SK-N-SH treated with all-trans-retinoic acid at 6 μM for 48 hours (cell line): Measurements from ENCODE around the gene MOK.

ENCODE experiments used
- ATAC-seq: fragments of 200-7000 bp; cut with Tn5 transposase; 3 replicates; pipeline ENCODE4 v1.9.1; 2020; ENCODE audit warnings: mild to moderate bottlenecking, moderate library complexity
- ARNTL ChIP-seq: fragments of 450-650 bp; formaldehyde crosslinking; IDR thresholded peaks from 2 replicates; pipeline ENCODE4 v1.5.0; 2020; ENCODE audit warnings: low read depth, mild to moderate bottlenecking, moderate library complexity, borderline replicate concordance
- BACH2 ChIP-seq: fragments of 250-450 bp; sonication (Bioruptor Pico); IDR thresholded peaks from 2 replicates; pipeline ENCODE4 v1.9.0; 2021; ENCODE audit warnings: mild to moderate bottlenecking, borderline replicate concordance
- ESRRG ChIP-seq: fragments of 250-450 bp; sonication (Bioruptor Pico); IDR thresholded peaks from 2 replicates; pipeline ENCODE4 v1.6.1; 2021; ENCODE audit warnings: mild to moderate bottlenecking
- GLIS3 ChIP-seq: fragments of 250-450 bp; sonication (Bioruptor Pico); IDR thresholded peaks from 2 replicates; pipeline ENCODE4 v1.5.0; 2020; ENCODE audit warnings: mild to moderate bottlenecking, moderate library complexity
- ISL1 ChIP-seq: fragments of 250-450 bp; sonication (Bioruptor Pico); IDR thresholded peaks from 2 replicates; pipeline ENCODE4 v2.1.2; 2022; ENCODE audit warnings: mild to moderate bottlenecking, moderate library complexity
- OSR1 ChIP-seq: fragments of 250-450 bp; sonication (Bioruptor Pico); IDR thresholded peaks from 2 replicates; pipeline ENCODE4 v1.8.0; 2022; ENCODE audit warnings: moderate library complexity, mild to moderate bottlenecking, inconsistent platforms
- PPARA ChIP-seq: fragments of 250-450 bp; sonication (Bioruptor Pico); IDR thresholded peaks from 2 replicates; pipeline ENCODE4 v1.5.0; 2020; ENCODE audit warnings: mild to moderate bottlenecking, borderline replicate concordance
- RARB ChIP-seq: fragments of 250-450 bp; sonication (Bioruptor Pico); IDR thresholded peaks from 2 replicates; pipeline ENCODE4 v1.8.0; 2021; ENCODE audit warnings: mild to moderate bottlenecking, moderate library complexity
- SNAI2 ChIP-seq: fragments of 250-450 bp; sonication (Bioruptor Pico); IDR thresholded peaks from 2 replicates; pipeline ENCODE4 v1.5.0; 2020; ENCODE audit warnings: mild to moderate bottlenecking, moderate library complexity
- TCF4 ChIP-seq: fragments of 250-450 bp; sonication (Bioruptor Pico); IDR thresholded peaks from 2 replicates; pipeline ENCODE4 v1.8.0; 2021; ENCODE audit warnings: mild to moderate bottlenecking, moderate library complexity, borderline replicate concordance
- ZC3H10 ChIP-seq: fragments of 250-450 bp; sonication (Bioruptor Pico); IDR thresholded peaks from 2 replicates; pipeline ENCODE4 v1.5.1; 2021; ENCODE audit warnings: mild to moderate bottlenecking, moderate library complexity
- ZFP3 ChIP-seq: fragments of 250-450 bp; sonication (Bioruptor Pico); IDR thresholded peaks from 2 replicates; pipeline ENCODE4 v1.5.0; 2020; ENCODE audit warnings: mild to moderate bottlenecking, moderate library complexity
- ZFP30 ChIP-seq: fragments of 450-650 bp; formaldehyde crosslinking; IDR thresholded peaks from 2 replicates; pipeline ENCODE4 v1.5.0; 2022; ENCODE audit warnings: mild to moderate bottlenecking, moderate library complexity
- ZNF70 ChIP-seq: fragments of 450-650 bp; formaldehyde crosslinking; IDR thresholded peaks from 2 replicates; pipeline ENCODE4 v1.5.0; 2020; ENCODE audit warnings: mild to moderate bottlenecking, moderate library complexity
- ZNF8 ChIP-seq: fragments of 450-650 bp; formaldehyde crosslinking; IDR thresholded peaks from 2 replicates; pipeline ENCODE4 v1.5.0; 2020; ENCODE audit warnings: mild to moderate bottlenecking, moderate library complexity
- TF ChIP-seq, protein P1 (sequence below): fragments of 250-450 bp; sonication (Bioruptor Pico); IDR thresholded peaks from 2 replicates; pipeline ENCODE4 v1.5.0; 2020; ENCODE audit warnings: mild to moderate bottlenecking, moderate library complexity
- TF ChIP-seq, protein P2 (sequence below): fragments of 250-450 bp; sonication (Bioruptor Pico); IDR thresholded peaks from 2 replicates; pipeline ENCODE4 v1.8.0; 2021; ENCODE audit warnings: low read depth, mild to moderate bottlenecking, moderate library complexity, borderline replicate concordance
- TF ChIP-seq, protein P3 (sequence below): fragments of 250-450 bp; sonication (Bioruptor Pico); IDR thresholded peaks from 2 replicates; pipeline ENCODE4 v1.5.1; 2020; ENCODE audit warnings: low read depth, mild to moderate bottlenecking, moderate library complexity
- TF ChIP-seq, protein P4 (sequence below): fragments of 250-450 bp; sonication (Bioruptor Pico); IDR thresholded peaks from 2 replicates; pipeline ENCODE4 v1.5.1; 2021; ENCODE audit warnings: mild to moderate bottlenecking, moderate library complexity
- TF ChIP-seq, protein P5 (sequence below): fragments of 250-450 bp; sonication (Bioruptor Pico); IDR thresholded peaks from 2 replicates; pipeline ENCODE4 v1.8.0; 2020; ENCODE audit warnings: mild to moderate bottlenecking, moderate library complexity, borderline replicate concordance

The MOK gene

DNA sequence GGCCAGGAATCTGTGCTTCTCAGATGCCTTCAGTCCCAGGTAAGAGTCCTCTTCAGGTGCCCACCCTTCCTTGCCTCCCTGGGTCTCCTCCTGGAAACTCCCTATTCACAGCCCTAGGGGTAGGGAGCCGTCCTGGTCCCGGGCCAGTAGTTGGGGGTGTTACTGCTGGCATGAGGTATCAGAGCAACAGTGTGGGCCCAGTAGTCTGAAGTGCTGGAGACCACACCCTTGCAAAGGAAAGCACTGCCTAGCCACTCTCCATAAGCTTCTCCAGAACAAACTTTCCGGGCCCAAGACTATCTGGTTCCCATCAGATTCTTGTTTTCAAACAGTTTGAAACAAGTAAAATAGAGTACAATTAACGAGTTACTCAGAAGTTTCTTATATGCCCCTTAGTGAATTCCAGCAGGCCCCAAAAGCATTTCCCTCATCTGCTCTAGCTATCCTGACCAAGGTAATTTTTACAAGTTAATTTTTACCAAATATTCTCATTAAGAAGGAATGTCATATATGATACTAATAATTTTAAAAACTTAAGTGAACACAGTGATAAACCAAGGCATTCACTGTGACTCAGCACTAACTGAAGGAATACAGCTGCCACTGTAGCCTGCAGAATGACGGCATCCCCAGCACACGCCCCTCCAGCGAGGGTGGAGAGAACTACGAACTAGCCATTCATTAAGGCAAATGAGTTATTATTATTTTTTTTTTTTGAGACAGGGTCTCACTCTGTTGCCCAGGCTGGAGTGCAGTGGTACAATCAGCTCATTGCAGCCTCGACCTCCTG is 49.4 kb downstream of the MOK start:
- ATAC-seq, result peak; percentile 78

DNA sequence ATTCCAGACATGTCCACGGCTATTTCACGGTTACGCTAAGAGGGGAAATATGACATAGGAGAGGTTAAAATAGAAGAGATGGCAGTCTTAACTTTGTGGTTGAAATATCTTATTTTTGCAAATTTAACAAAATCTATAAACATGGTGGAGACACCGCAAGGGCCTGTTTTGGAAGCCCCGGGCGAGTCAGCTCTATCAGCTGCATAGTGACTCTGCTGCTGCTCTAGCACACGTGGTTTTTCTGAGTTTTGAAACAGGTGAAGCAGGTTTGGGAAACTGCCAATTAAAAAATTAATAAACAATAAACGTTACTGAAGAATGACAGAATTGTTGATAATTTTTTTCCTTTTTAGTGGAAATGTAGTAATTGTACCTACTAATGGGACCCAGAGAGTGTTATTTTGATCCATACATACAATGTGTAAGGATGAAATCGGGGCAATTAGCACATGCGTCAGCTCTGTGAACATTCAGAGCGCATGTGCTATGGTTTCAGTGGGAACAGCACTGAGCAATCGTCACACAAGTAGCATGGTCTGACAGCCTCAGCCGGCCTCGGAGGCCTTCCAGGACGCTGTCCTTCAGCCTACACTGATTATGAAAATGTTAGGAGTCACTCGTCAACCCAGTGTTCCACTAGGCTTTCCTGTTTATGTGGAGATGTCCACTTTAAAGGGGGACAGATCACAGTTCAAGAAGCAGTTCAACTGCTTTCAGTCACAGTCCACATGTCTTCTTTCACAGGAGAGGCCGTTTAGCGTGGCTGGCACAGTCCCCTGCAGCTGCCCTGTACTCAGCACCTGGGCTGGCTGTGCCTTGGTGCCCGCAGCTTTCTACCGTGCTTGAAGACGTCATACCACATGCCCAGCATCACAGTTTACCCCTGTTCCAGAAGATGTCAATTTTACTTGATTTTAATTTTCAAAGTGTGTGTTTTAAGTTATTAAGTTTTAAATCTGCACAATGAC is 51.8 kb downstream of the MOK start:
- no peak for ATAC-seq
- TF ChIP-seq ISL1 (CRISPR knock-in tag) (no peak), ZC3H10 (CRISPR knock-in tag) (no peak), GLIS3 (CRISPR knock-in tag) (no peak), ZFP30 (CRISPR knock-in tag) (no peak), TCF4 (CRISPR knock-in tag) (no peak), PPARA (CRISPR knock-in tag) (no peak)
- TF ChIP-seq, protein P1, sequence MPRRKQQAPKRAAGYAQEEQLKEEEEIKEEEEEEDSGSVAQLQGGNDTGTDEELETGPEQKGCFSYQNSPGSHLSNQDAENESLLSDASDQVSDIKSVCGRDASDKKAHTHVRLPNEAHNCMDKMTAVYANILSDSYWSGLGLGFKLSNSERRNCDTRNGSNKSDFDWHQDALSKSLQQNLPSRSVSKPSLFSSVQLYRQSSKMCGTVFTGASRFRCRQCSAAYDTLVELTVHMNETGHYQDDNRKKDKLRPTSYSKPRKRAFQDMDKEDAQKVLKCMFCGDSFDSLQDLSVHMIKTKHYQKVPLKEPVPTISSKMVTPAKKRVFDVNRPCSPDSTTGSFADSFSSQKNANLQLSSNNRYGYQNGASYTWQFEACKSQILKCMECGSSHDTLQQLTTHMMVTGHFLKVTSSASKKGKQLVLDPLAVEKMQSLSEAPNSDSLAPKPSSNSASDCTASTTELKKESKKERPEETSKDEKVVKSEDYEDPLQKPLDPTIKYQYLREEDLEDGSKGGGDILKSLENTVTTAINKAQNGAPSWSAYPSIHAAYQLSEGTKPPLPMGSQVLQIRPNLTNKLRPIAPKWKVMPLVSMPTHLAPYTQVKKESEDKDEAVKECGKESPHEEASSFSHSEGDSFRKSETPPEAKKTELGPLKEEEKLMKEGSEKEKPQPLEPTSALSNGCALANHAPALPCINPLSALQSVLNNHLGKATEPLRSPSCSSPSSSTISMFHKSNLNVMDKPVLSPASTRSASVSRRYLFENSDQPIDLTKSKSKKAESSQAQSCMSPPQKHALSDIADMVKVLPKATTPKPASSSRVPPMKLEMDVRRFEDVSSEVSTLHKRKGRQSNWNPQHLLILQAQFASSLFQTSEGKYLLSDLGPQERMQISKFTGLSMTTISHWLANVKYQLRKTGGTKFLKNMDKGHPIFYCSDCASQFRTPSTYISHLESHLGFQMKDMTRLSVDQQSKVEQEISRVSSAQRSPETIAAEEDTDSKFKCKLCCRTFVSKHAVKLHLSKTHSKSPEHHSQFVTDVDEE (CRISPR knock-in tag), result no peak
- TF ChIP-seq, protein P2, sequence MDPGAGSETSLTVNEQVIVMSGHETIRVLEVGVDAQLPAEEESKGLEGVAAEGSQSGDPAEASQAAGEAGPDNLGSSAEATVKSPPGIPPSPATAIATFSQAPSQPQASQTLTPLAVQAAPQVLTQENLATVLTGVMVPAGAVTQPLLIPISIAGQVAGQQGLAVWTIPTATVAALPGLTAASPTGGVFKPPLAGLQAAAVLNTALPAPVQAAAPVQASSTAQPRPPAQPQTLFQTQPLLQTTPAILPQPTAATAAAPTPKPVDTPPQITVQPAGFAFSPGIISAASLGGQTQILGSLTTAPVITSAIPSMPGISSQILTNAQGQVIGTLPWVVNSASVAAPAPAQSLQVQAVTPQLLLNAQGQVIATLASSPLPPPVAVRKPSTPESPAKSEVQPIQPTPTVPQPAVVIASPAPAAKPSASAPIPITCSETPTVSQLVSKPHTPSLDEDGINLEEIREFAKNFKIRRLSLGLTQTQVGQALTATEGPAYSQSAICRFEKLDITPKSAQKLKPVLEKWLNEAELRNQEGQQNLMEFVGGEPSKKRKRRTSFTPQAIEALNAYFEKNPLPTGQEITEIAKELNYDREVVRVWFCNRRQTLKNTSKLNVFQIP (CRISPR knock-in tag), result no peak
- TF ChIP-seq, all 23 proteins: peak for 0

More for the DNA sequence above, 49.4 kb downstream of the MOK start:
- TF ChIP-seq GLIS3 (CRISPR knock-in tag) (no peak), OSR1 (CRISPR knock-in tag) (no peak), PPARA (CRISPR knock-in tag) (no peak), ARNTL (CRISPR knock-in tag) (no peak), ZNF70 (CRISPR knock-in tag) (no peak), TCF4 (CRISPR knock-in tag) (no peak), RARB (no peak), ZNF8 (CRISPR knock-in tag) (no peak), SNAI2 (CRISPR knock-in tag) (no peak), BACH2 (CRISPR knock-in tag) (no peak)
- TF ChIP-seq, protein P3, sequence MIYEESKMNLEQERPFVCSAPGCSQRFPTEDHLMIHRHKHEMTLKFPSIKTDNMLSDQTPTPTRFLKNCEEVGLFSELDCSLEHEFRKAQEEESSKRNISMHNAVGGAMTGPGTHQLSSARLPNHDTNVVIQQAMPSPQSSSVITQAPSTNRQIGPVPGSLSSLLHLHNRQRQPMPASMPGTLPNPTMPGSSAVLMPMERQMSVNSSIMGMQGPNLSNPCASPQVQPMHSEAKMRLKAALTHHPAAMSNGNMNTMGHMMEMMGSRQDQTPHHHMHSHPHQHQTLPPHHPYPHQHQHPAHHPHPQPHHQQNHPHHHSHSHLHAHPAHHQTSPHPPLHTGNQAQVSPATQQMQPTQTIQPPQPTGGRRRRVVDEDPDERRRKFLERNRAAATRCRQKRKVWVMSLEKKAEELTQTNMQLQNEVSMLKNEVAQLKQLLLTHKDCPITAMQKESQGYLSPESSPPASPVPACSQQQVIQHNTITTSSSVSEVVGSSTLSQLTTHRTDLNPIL (CRISPR knock-in tag), result no peak
- TF ChIP-seq, protein P4, sequence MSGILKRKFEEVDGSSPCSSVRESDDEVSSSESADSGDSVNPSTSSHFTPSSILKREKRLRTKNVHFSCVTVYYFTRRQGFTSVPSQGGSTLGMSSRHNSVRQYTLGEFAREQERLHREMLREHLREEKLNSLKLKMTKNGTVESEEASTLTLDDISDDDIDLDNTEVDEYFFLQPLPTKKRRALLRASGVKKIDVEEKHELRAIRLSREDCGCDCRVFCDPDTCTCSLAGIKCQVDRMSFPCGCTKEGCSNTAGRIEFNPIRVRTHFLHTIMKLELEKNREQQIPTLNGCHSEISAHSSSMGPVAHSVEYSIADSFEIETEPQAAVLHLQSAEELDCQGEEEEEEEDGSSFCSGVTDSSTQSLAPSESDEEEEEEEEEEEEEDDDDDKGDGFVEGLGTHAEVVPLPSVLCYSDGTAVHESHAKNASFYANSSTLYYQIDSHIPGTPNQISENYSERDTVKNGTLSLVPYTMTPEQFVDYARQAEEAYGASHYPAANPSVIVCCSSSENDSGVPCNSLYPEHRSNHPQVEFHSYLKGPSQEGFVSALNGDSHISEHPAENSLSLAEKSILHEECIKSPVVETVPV, result no peak

DNA sequence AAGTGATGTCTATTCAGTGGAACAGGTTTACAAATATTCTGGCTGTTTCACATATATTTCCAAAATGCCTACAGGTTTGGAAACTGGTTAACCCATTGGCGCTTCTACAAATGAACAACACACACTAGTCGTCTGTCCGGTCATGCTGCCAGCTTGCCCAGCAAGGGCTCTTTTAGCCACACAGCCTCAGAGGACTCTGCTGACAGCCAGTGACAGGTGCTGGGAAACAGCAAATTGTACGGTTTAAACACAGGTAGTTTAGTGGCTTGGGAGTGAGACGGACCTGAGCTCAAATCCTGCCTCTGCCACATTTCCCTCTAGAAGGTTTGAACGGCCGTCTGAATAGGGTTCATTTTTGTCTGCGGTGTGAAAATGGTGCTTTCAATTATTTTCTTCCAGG is 53.8 kb downstream of the MOK start:
- ATAC-seq, result no peak
- TF ChIP-seq, protein P3 (CRISPR knock-in tag), result no peak
- TF ChIP-seq, protein P2 (CRISPR knock-in tag), result no peak
- TF ChIP-seq SNAI2 (CRISPR knock-in tag) (no peak), ZFP30 (CRISPR knock-in tag) (no peak), RARB (no peak), ZC3H10 (CRISPR knock-in tag) (no peak), ZNF70 (CRISPR knock-in tag) (no peak), ISL1 (CRISPR knock-in tag) (no peak), ZFP3 (CRISPR knock-in tag) (no peak), ARNTL (CRISPR knock-in tag) (no peak), PPARA (CRISPR knock-in tag) (no peak), ESRRG (CRISPR knock-in tag) (no peak), BACH2 (CRISPR knock-in tag) (no peak), OSR1 (CRISPR knock-in tag) (no peak)
- TF ChIP-seq, protein P5, sequence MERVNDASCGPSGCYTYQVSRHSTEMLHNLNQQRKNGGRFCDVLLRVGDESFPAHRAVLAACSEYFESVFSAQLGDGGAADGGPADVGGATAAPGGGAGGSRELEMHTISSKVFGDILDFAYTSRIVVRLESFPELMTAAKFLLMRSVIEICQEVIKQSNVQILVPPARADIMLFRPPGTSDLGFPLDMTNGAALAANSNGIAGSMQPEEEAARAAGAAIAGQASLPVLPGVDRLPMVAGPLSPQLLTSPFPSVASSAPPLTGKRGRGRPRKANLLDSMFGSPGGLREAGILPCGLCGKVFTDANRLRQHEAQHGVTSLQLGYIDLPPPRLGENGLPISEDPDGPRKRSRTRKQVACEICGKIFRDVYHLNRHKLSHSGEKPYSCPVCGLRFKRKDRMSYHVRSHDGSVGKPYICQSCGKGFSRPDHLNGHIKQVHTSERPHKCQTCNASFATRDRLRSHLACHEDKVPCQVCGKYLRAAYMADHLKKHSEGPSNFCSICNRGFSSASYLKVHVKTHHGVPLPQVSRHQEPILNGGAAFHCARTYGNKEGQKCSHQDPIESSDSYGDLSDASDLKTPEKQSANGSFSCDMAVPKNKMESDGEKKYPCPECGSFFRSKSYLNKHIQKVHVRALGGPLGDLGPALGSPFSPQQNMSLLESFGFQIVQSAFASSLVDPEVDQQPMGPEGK (CRISPR knock-in tag), result no peak
